ENCODE results near the gene KAZALD1.

The KAZALD1 gene, protein sequence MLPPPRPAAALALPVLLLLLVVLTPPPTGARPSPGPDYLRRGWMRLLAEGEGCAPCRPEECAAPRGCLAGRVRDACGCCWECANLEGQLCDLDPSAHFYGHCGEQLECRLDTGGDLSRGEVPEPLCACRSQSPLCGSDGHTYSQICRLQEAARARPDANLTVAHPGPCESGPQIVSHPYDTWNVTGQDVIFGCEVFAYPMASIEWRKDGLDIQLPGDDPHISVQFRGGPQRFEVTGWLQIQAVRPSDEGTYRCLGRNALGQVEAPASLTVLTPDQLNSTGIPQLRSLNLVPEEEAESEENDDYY

DNA sequence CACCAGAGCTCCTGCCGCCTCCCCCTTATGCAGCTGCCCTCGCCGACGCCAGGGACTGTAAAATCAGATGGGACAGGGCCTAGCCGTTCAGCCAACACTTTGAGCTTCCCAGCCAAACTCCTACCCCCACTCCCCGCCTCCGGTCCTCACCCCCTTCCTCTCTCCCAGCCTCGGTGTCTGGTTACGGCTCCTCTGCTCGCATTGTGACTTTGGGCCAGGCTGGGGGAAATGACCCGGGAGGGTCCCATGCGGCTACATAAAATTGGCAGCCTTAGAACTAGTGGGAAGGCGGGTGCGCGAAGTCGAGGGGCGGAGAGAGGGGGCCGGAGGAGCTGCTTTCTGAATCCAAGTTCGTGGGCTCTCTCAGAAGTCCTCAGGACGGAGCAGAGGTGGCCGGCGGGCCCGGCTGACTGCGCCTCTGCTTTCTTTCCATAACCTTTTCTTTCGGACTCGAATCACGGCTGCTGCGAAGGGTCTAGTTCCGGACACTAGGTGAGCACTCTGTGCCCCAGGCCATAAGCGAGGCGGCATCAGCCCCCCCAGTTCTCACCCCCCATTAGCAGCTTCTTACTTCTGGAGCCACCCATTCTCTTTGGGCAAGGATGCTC, at the start of gene KAZALD1:
KAZALD1 (plus strand) TSS at position 366 of the 608 bp plus-strand sequence. CDS start 604 bp downstream, outside the sequence.
- DNase-seq = no peak

DNA sequence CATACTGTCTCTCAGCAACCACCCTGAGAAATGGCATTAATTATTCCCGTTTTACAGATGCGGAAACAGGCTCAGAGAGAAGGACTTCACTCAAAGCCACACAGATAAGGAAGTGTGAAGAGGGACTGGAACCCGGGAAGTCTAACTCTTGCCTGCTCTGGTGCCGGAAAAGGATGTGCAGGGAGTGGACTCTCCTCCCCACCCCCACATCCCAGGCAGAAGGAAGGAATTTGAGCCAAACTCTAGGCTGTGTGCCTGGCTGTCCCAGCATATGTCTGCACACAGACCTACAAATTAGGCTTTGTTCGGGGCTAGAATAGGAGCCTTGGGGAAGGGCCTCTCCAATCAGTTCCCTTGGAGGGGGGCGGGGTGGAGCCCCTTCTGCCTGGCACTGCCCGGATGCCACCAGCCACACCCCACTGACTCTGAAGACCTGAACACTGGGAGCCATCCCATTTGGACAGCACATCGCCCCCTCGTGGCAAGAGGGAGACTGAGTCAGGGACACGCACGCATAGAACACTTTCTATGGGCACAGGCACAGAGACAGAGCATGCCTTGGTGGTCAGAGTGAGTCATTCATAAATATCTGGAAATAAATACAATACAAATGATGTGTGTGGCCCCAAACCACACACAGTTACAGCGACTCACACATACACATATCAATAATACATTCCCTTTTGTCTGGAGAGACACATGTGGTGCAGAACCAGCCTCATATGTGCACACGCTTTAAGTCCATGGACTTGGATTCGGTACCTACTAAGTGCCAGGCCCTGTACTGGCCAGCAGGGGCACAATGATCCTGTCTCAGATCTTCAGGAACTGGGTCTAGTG, 49.0 kb upstream of the KAZALD1 start:
- peak; percentile 84 for DNase-seq

GRCh38 chr10:101013365-101013825, 48.4 kb upstream of the KAZALD1 start:
- no peak for DNase-seq

GRCh38 chr10:101014230-101014884, 47.4 kb upstream of the KAZALD1 start:
- peak; percentile 78 for DNase-seq

DNA sequence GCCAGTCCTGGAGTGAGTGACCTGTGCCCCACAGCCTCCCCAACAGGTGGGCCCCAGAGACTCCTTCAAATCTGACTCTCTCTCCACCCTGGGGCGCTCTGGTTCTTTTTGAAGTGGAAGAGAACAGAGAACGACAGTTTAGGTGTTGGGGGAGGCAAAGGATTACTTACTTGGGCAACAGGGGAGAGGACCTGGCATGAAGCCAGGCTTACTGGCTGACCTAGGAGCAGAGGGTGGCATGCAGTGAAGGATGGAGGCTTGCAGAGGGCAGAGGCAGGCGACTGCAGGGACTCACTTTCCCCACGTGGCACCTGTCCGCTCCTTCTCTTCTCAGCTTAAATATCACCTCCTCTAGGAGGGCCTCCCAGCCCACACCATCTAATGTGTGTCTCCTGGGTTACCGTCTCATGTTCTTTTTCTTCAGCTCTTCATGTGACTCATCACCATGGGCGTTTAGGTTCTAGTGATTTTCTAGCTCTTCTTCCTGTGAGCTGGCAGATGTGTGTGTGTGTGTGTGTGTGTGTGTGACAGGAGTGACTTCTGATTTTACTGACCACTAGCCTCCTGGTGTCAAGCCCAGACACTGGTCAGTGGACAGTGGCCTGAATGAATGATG, 46.7 kb upstream of the KAZALD1 start:
- DNase-seq = peak; percentile 41

DNA sequence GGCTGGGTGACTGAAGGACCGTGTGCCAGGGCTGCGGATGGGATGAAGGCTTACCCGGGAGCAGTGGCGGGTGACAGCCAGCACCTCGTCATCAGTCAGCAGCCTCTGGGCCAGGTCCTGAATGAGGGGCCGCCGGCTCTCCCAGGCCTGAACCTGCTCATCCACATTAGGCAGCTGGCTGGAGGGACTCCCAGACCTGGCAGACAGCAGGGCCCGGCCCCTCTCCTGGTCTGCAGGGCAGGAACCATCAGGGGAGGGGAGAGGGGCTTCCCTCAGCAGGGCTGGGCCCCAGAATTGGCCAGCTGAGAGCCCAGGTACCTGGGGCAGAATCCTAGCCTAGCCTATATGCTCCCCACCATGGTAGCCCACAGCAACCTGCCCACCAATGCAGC, 46.2 kb upstream of the KAZALD1 start:
- no peak for DNase-seq

- no peak for DNase-seq
Measured at GRCh38 chr10:101016814-101017213, 45.0 kb upstream of the KAZALD1 start.

DNA sequence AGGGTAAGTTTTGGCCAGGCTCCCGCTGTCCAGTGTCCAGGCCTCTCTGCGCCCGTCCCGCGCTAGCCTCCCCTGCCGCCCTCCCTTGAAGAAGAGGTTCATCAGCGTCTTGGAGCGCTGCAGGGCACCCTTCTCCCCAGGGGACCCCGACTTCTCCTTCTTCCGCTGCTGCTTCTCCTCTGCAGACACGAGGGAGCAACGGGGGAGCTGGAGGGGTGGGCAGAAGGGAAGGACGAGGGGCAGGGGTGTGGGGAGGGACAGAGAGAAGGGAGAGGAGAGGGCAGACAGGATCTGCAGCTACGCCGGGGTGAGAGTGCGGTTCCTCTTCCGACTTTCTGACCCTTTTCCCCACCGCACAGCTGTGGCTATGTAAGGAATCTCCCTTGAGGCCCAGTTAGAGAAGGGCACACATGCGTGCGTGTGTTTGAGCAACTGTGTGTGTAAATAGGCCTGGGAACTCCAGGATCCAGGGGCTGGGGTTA, 43.6 kb upstream of the KAZALD1 start:
- no peak for DNase-seq

GRCh38 chr10:101018600-101019439, 43.0 kb upstream of the KAZALD1 start:
- peak; percentile 79 for DNase-seq

- no peak for DNase-seq
Measured at GRCh38 chr10:101019440-101019703, 42.4 kb upstream of the KAZALD1 start.

DNA sequence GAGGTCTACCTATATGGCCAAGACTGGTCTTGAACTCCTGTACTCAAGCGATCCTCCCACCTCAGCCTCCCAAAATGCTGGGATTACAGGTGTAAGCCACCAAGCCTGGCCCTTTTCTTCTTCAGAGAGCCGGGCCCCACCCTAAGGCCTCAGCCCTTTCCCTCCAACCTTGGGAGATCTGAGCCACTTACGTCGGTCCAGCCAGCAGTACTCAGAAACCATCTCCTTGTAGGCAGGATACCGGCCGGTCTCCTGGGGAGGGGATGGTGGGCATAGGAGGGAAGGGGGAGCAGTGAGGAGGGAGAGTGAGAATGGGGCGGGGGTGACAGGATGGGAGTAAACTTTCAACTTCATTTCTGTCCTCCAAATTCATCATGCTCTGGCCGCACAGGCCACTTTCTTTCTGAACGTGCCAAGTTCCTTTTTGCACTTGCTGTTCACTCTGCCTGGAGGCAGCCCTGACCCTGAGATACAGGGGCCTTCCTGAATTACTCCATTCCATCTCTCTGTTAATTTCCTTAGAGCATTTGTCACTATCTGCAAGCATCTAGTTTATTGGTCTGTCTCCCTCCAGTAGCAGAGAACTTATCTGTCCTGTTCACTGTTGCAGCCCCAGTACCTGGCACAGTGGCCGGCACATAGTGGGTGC, 41.2 kb upstream of the KAZALD1 start:
- no peak for DNase-seq

DNA sequence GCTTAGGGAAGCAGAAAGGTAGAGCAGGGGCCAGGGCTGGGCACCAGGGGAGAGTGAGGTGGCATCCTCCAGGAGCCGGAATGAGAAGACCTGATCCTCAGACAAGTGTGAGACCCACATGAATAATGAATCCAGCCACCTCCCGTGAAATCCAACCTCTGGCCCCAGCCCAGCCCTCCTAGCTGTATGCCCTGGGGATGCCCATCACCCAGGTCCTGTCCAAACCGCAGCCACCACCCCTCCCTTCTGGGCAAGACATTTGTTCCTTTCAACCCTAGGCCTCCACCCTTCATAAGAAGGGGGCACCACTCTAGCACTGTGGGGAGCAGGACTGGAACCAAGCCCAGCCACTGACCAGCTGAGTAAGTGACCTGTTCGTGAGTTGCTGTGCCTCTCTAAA, 40.5 kb upstream of the KAZALD1 start:
- no peak for DNase-seq

DNA sequence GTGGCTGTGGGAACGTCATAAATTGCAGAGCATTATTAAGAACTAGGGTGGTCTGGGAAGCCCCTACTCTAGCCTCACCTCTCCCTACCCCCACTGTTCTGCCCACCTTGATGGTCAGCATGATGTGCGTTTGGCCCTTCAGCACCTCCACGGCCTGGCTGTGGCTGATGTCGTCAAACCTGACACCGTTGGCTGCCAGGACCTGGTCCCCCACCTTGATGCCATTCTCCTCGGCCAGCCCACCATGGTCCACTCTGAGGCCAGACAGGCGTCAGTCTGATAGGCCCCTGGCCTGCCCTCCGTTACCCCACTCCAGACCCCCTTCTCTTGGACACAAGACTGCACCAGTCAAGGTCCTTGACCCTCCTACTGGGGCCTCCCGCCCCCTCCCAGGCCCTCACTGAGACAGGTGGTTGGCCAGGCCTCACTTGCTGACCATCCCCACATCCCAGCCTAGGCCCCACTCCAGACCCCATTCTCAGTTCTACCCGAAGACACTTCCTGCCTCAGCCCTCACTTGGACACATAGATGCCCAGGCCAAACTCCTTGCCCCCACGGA, 40.0 kb upstream of the KAZALD1 start:
- DNase-seq = no peak

DNA sequence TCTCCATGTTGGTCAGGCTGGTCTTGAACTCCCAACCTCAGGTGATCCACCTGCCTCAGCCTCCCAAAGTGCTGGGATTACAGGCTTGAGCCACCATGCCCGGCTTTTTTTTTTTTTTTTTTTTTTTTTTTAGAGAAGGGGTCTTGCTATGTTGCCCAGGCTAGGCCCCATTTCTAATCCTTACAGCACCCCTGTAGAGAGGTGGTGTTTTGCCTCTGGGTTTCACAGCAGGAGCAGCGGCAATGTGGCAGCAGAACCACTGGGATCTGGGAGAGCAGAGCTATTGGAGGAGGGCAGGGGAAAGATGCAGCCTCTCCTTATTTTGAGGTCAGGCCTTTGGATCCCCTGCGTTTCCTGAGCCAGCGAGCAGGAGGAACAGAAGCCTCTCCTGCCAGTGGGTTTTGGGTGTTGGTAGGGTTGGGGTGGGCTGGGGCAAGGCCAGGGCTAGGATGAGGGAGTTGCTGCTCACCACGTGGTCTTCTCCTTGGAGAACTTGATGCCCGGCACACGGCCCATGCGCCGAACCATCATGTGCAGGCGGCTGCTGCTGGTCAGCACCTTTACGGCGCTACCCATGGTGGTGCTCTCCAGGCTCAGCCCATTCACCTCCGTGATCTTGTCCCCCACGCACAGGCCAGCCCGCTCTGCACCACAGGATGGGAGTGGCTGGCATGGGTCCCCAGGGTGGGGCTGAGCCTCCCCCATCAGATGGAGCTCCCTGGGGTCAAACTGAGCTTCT, 38.7 kb upstream of the KAZALD1 start:
- no peak for DNase-seq

DNA sequence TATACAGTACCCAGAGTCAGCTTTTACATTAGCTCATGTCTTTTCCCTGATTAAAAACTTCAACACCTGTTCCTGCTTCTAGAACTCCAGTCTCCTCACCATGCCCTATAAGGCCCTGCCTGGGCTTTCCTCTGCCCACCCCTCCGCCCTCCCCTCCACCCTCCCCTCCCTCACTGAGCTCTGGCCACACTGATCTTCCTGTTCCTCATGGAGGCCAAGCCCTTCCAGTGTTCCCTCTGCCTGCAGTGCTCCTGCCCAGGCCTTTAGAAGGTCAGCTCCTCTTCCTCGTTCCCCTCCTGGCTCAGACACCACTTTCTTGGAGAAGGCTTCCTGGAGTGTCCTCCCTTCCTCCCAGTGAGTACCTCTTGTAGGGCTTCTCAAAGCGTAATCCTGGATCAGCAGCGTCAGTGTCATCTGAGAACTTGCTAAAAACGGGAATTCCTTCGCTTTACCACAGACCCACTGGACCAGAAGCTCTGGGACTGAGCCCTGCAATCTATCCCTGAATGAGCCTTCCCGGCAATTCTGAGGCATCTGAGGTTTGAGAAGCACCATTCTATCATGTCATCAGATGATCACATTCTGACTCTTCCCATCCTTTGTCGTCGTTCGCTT, 34.6 kb upstream of the KAZALD1 start:
- no peak for DNase-seq

- DNase-seq = no peak
Measured at GRCh38 chr10:101028446-101029337, 33.1 kb upstream of the KAZALD1 start.

DNA sequence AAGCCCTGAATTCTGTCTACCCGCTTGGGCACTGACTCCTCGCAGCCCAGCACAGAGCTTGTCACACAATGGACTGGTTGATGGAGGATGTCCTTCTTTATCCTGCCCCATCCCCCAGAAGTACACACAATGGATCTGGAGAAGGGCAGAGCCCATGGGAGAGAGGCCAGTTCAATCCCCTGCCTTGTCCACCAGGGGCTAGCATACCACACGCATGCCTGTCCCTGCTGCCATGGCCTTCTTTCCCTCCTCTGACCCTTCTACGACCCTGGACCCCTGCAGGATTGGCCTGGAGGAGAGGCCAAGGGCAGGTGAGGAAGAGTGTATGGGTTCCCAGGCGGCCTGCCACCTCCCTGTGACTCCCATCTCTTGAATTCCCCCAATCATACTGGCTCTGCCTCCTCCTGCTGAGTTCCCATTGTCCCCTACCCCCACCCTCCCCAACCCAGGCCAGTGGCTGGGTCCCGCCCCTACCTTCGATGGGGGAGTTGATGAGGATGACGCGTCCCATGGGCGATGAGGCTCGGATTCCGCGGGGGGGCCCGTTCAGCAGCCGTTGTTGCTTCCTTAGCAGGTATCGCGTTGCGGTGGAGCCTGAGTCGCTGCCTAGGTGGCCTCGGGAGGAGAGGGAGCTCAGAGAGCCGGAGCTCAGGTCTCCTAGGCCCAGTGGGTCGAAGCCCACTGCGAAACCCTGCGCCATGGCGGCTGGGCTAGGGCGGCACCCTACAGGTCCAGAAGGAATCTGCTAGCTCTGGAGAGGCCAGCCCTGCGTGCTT, 32.1 kb upstream of the KAZALD1 start:
- DNase-seq = no peak
